ENCODE results near the gene CIB2. TPM values are rescaled to one million over a fixed set of nuclear protein-coding genes. Genes with fewer than 3 reads are reported as not detected.

Gene CIB2
- total and polyA plus RNA-seq, 9 donors = 12.7 to 31.6 (median 16.6) TPM

DNA sequence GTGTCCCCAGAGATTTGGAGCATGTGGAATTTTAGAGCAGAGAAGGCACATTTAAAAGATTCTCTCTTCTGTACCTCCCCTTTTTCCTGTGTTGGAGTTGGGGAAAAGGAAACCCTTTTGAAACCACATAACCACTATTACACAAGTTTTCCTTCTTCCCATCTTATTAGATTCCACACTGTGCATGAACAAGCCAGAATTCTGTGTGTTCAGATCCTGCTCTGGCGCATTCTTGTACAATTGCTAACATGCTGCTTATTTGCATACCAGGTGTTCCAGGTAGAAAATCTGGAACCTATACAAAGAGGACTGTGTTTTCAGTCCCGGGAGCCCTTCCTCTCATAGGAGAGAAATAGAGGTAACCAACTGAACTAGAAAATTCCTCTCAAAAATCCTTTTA is 2.6 kb upstream of the CIB2 start:
- Histone ChIP-seq H3K27me3 (ENCODE audit: control insufficient read depth, insufficient read depth, low read length) (no peaks in the 10 kb centered on the region), H3K4me1 (ENCODE audit: control insufficient read depth, insufficient read depth, low read length) (peaks cover 23% of the 10 kb centered on the region)
- WGBS (ENCODE audit: insufficient coverage) = no CpG with 5 or more reads among the region's 2 CpGs

DNA sequence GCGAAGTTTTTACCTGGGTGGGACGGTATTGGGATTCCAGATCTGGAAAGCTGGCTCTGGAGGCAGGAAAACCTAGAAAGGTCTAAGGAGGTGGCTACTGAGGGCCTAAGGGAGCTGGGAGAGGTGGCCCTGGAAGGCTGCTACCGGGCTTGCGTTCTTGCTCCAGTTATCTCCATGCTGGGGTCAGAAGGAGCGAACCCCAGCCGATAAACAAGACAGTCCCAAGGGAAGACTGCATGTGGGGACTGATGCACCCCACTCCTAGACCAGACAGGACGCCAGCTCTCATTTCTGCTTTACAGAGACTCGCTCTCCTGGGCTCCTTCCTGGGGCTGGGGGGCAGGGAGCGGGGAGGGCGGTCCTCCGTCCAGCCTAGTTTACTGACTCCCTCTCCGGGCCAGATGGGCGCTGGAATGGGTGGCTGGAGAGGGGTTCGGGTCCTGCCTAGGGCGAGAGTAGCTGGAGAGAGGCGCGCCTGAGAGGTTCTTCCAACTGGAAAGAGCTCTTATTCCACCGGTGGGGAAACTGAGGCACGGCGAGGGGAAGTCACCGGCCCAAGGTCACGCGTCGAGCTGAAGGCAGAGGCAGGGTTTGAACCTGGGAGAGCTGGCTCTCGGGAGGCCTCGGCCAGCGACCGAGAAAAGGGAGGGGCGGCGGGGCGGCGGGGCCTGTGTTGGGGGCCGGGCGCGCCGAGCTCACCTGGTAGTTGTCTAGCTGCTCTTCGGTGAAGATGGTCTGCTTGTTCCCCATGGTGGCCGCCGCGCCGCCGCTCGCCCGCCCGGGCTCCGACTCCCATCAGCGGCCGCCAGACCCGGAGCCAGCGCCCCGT is 565 bp downstream of the CIB2 start:
- Histone ChIP-seq H3K36me3 (ENCODE audit: control insufficient read depth, insufficient read depth, low read length) (no peaks in the 10 kb centered on the region), H3K27me3 (ENCODE audit: control insufficient read depth, insufficient read depth, low read length) (no peaks in the 10 kb centered on the region), H3K4me3 (ENCODE audit: low read length) (peak overlapping the region; percentile 15), H3K9me3 (replicated peaks; ENCODE audit: control insufficient read depth, low read depth, low read length) (no peaks in the 10 kb centered on the region), H3K27ac (ENCODE audit: low read length) (peak overlapping the region; percentile 42), H3K4me1 (ENCODE audit: control insufficient read depth, insufficient read depth, low read length) (peaks cover 24% of the 10 kb centered on the region)
- WGBS (ENCODE audit: insufficient coverage) = 13% methylated on average over 44 of the region's 51 CpGs
- DNase-seq = no peak

More for the DNA sequence above, 2.6 kb upstream of the CIB2 start:
- Histone ChIP-seq H3K27ac (ENCODE audit: low read length) (no peak overlapping the region), H3K36me3 (ENCODE audit: control insufficient read depth, insufficient read depth, low read length) (no peaks in the 10 kb centered on the region), H3K9me3 (replicated peaks; ENCODE audit: control insufficient read depth, low read depth, low read length) (no peaks in the 10 kb centered on the region), H3K4me3 (ENCODE audit: low read length) (no peak overlapping the region)
- DNase-seq = no peak

DNA sequence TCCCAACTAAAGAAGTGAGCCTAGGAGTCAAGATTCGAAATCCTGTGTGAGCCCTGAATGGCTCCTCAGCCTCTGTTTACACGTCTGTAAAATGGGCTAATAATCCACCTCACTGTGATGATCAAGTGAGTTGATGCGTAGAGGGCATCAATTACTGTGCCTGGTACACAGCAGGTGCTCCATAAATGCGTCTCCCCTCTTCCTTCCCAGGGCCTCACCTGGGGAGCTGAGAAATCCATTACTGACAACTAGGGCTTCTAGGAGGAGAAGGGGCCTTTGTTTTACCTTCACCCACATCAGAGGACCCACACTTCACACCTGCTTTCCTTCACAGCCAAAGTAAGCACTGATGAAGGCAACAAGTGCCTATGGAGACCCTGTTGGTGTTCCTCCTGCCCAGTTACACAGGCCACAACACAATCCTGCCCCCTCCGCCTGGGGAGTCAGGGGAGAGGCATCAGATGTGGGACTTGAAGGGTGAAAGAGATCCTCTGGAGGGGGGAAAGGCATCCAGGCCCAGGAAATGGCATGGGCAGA is 1.4 kb downstream of the CIB2 start:
- Histone ChIP-seq H3K4me3 (ENCODE audit: low read length) (no peak overlapping the region), H3K27ac (ENCODE audit: low read length) (no peak overlapping the region), H3K9me3 (replicated peaks; ENCODE audit: control insufficient read depth, low read depth, low read length) (no peaks in the 10 kb centered on the region), H3K4me1 (ENCODE audit: control insufficient read depth, insufficient read depth, low read length) (peaks cover 24% of the 10 kb centered on the region), H3K27me3 (ENCODE audit: control insufficient read depth, insufficient read depth, low read length) (no peaks in the 10 kb centered on the region), H3K36me3 (ENCODE audit: control insufficient read depth, insufficient read depth, low read length) (no peaks in the 10 kb centered on the region)
- DNase-seq = no peak
- no CpG with 5 or more reads among the region's 5 CpGs for WGBS (ENCODE audit: insufficient coverage)

DNA sequence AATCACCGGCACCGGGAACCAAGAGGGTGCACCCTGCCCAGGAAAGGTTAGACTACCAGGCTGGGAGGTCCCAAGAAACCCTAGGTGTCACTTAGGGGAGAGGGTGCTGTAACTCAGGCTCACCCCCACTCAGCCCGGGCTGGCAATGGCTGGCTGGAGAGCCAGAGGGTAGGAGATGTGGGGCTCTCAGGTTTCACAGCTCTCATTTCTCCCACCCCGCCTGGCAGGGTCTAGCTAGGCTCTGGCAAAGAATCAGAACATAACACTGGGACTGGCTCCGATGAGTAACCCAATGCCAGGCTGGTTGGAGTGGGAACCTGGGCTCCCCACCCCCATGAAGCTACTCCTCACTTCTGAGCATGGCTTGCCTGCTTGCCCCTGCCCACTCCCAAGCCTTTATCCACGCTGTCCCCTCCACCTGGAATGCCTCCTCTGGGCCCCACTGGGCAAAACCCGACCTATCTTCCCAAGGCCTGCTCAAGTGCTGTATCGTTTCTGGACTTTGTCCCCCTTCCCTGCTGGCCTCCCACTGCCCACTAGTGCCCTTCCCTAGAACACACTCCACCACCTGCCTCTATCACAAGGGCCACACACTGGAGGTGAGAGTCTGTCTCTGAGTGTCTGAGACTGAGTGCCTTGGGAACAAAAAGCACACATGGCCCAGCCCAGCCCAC is 2.0 kb downstream of the CIB2 start:
- Histone ChIP-seq H3K4me1 (ENCODE audit: control insufficient read depth, insufficient read depth, low read length) (peaks cover 24% of the 10 kb centered on the region), H3K27me3 (ENCODE audit: control insufficient read depth, insufficient read depth, low read length) (no peaks in the 10 kb centered on the region), H3K36me3 (ENCODE audit: control insufficient read depth, insufficient read depth, low read length) (no peaks in the 10 kb centered on the region), H3K27ac (ENCODE audit: low read length) (peak overlapping the region; percentile 17), H3K4me3 (ENCODE audit: low read length) (no peak overlapping the region), H3K9me3 (replicated peaks; ENCODE audit: control insufficient read depth, low read depth, low read length) (no peaks in the 10 kb centered on the region)
- DNase-seq = peak; percentile 54
- 58% methylated on average over 6 of the region's 8 CpGs for WGBS (ENCODE audit: insufficient coverage)

DNA sequence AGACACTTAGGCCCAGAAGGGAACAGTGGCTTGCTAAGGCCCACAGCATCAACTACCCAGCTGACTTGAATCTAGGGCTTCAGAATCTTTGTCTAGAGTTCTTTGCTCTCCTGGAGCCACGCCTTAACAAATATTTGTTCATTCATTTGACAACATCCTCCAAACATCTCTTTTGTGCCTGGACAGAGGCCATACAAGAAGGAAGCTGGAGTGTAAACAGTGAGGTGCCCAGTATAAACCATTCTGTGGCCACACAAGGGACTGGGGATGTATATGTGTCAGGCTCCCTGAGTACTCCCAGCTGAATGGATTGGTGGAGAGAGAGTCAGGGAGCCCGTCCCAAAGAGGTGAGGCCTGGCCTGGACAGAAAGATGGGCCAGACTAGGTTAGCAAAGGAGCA is 3.4 kb downstream of the CIB2 start:
- Histone ChIP-seq H3K4me3 (ENCODE audit: low read length) (no peak overlapping the region), H3K4me1 (ENCODE audit: control insufficient read depth, insufficient read depth, low read length) (peaks cover 24% of the 10 kb centered on the region), H3K9me3 (replicated peaks; ENCODE audit: control insufficient read depth, low read depth, low read length) (no peaks in the 10 kb centered on the region), H3K36me3 (ENCODE audit: control insufficient read depth, insufficient read depth, low read length) (no peaks in the 10 kb centered on the region), H3K27me3 (ENCODE audit: control insufficient read depth, insufficient read depth, low read length) (no peaks in the 10 kb centered on the region), H3K27ac (ENCODE audit: low read length) (no peak overlapping the region)
- 67% methylated on average over 1 of the region's 2 CpGs for WGBS (ENCODE audit: insufficient coverage)
- no peak for DNase-seq

DNA sequence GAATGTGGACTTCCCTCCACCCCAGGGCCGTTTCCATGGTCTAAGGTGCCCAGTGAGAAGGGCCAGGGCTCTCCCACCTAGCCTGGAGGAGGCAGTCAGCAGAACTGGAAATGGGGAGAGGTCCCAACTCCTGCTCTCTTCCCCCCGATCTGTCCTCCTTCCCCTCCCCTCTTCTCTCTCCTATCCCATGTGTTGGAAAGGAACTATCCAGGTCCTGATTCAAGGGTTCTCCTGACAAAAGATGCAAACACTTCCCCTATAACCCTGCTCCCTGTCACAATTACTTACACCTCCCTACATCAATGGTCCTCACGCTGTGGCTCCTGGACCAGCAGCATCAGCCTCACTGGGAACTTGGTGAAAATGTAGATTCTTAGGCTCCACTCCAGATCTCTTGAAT is 6.0 kb downstream of the CIB2 start:
- Histone ChIP-seq H3K36me3 (ENCODE audit: control insufficient read depth, insufficient read depth, low read length) (no peaks in the 10 kb centered on the region), H3K4me1 (ENCODE audit: control insufficient read depth, insufficient read depth, low read length) (peaks cover 8% of the 10 kb centered on the region), H3K4me3 (ENCODE audit: low read length) (no peak overlapping the region), H3K9me3 (replicated peaks; ENCODE audit: control insufficient read depth, low read depth, low read length) (no peaks in the 10 kb centered on the region), H3K27ac (ENCODE audit: low read length) (no peak overlapping the region), H3K27me3 (ENCODE audit: control insufficient read depth, insufficient read depth, low read length) (no peaks in the 10 kb centered on the region)
- no peak for DNase-seq
- WGBS (ENCODE audit: insufficient coverage) = no CpG with 5 or more reads among the region's 3 CpGs

DNA sequence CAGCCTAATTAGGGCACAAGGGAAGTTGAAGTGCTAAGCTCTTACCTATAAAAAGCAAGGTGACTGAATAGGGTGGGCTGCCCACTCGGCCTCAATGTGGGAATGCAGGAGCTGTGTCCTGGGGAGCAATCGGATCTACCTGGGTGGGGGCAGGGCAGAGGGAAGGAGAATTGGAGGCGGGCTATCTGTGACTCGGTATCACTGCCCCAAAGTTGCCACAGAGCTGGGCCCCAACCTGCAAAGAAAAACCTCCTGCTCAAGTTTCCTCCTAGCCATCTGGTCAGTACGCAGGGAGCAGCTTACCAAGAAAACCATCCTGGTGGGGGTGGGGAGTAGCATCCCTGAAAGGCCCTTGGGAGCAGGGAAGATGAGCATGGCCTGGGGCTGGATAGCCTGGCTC is 10.7 kb downstream of the CIB2 start:
- no peaks in the 10 kb centered on the region for H3K36me3 ChIP-seq (ENCODE audit: control insufficient read depth, insufficient read depth, low read length)
- no peak for DNase-seq
- WGBS (ENCODE audit: insufficient coverage) = 55% methylated on average over 2 of the region's 5 CpGs
- H3K4me1 ChIP-seq (ENCODE audit: control insufficient read depth, insufficient read depth, low read length) = no peaks in the 10 kb centered on the region
- no peak overlapping the region for H3K4me3 ChIP-seq (ENCODE audit: low read length)
- H3K27ac ChIP-seq (ENCODE audit: low read length) = no peak overlapping the region
- no peaks in the 10 kb centered on the region for H3K27me3 ChIP-seq (ENCODE audit: control insufficient read depth, insufficient read depth, low read length)
- H3K9me3 ChIP-seq (replicated peaks; ENCODE audit: control insufficient read depth, low read depth, low read length) = no peaks in the 10 kb centered on the region

DNA sequence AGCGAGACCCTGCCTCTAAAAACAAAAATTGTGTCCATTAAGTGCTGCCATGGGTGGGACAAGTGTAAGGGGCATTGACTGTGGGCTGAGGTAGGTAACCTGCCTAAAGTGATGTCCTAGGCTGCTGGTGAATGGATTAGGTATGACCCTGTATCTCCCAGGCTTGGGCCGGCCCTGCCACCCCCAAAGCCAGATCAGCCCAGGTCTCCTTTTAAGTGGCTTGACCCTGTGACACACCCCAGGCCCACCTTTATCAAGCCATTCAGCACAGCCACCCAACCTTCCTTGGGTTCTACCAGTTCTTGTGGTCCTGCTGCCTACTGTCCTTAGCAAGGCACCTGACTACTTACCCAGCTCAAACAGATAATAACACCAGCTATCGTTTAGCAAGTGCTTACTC is 18.7 kb downstream of the CIB2 start:
- H3K27me3 ChIP-seq (ENCODE audit: control insufficient read depth, insufficient read depth, low read length) = no peaks in the 10 kb centered on the region
- 83% methylated on average over 2 of the region's 3 CpGs for WGBS (ENCODE audit: insufficient coverage)
- H3K36me3 ChIP-seq (ENCODE audit: control insufficient read depth, insufficient read depth, low read length) = no peaks in the 10 kb centered on the region
- no peak overlapping the region for H3K27ac ChIP-seq (ENCODE audit: low read length)
- no peaks in the 10 kb centered on the region for H3K9me3 ChIP-seq (replicated peaks; ENCODE audit: control insufficient read depth, low read depth, low read length)
- no peak overlapping the region for H3K4me3 ChIP-seq (ENCODE audit: low read length)
- no peak for DNase-seq
- peaks cover 2% of the 10 kb centered on the region for H3K4me1 ChIP-seq (ENCODE audit: control insufficient read depth, insufficient read depth, low read length)

DNA sequence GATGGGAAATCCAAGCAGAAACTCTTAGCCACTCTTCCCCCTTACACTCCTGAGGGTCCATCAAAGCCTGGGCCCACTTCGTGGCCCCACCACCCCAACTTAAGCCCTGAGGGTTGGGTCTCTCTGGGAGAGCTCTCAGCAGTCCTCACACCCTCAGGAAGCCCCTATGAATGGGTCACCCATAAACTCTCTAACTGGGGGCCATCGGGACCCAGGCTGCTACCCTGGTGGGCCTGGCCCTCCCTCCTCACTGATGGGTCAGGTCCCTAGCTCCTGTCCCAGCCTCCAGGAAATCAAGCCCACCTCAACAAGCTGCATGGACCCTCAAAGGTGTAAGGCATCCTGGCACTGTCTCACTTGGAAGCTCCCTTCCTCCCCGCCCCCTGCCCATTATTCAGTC is 19.5 kb downstream of the CIB2 start:
- Histone ChIP-seq H3K27me3 (ENCODE audit: control insufficient read depth, insufficient read depth, low read length) (no peaks in the 10 kb centered on the region), H3K36me3 (ENCODE audit: control insufficient read depth, insufficient read depth, low read length) (no peaks in the 10 kb centered on the region), H3K4me1 (ENCODE audit: control insufficient read depth, insufficient read depth, low read length) (peaks cover 2% of the 10 kb centered on the region), H3K27ac (ENCODE audit: low read length) (no peak overlapping the region), H3K4me3 (ENCODE audit: low read length) (no peak overlapping the region), H3K9me3 (replicated peaks; ENCODE audit: control insufficient read depth, low read depth, low read length) (no peaks in the 10 kb centered on the region)
- WGBS (ENCODE audit: insufficient coverage) = 85% methylated on average over 2 of the region's 3 CpGs
- DNase-seq = no peak

DNA sequence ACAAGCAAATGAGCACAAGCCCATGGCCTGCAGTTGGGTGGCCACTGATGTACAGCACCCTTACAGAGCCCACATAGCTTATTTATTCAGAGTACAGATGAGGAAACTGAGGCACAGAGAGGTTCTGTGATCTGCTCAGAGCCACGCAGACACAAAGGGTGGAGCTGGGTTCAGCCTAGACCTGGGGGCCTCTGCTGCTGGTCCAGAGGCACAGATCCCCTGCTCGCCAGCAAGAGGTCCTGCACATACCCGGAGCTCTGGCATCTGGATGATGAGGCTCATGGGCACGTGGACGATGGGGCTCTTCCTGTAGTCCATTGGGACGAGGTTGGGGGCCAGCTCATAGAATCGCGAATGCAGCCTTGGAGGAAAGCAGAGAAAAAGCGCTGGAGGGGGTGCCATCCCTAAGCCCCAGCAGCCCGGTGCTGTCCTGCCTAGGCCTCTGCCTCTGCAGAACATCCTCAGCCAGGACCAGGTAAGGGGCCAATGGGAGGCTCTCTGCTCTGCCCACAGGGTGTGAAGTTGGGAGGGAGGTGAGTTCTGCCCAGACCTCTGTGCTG is 20.2 kb downstream of the CIB2 start:
- DNase-seq = no peak
- no peaks in the 10 kb centered on the region for H3K27me3 ChIP-seq (ENCODE audit: control insufficient read depth, insufficient read depth, low read length)
- no peaks in the 10 kb centered on the region for H3K36me3 ChIP-seq (ENCODE audit: control insufficient read depth, insufficient read depth, low read length)
- H3K27ac ChIP-seq (ENCODE audit: low read length) = no peak overlapping the region
- WGBS (ENCODE audit: insufficient coverage) = 86% methylated on average over 9 of the region's 10 CpGs
- H3K4me3 ChIP-seq (ENCODE audit: low read length) = no peak overlapping the region
- no peaks in the 10 kb centered on the region for H3K9me3 ChIP-seq (replicated peaks; ENCODE audit: control insufficient read depth, low read depth, low read length)
- peaks cover 2% of the 10 kb centered on the region for H3K4me1 ChIP-seq (ENCODE audit: control insufficient read depth, insufficient read depth, low read length)

All from muscle of leg (tissue), 11 donors.